Transverse colon (tissue), 4 donors: Measurements from ENCODE around the gene ACOT6.

Experiments used
- CTCF ChIP-seq, 5 experiments: fragments of 200-600 bp in 3 of 5; fragments of 450-650 bp in 2 of 5; sonication (generic) in 3 of 5; IDR thresholded peaks; 1 replicate in 2 of 5; 2 replicates in 3 of 5; pipeline ENCODE4 v1.5.1; 2016 to 2017; ENCODE audit warnings: antibody characterized with exemption in 5 of 5, inconsistent platforms in 3 of 5, mild to moderate bottlenecking in 2 of 5, moderate library complexity in 1 of 5
- POLR2A ChIP-seq: fragments of 450-650 bp; IDR thresholded peaks from one replicate; pipeline ENCODE4 v1.6.1; 2016; ENCODE audit warnings: antibody characterized with exemption, mild to moderate bottlenecking, moderate library complexity
- POLR2AphosphoS5 ChIP-seq, 3 donors: sonication (generic); formaldehyde crosslinking; IDR thresholded peaks; one replicate each; pipeline ENCODE4 v1.6.1; 2016; ENCODE audit warnings: antibody characterized with exemption in 3 of 3

GRCh38 chr14:73567951-73568885 lies 44.1 kb upstream of the ACOT6 start:
- TF ChIP-seq CTCF (IDR thresholded peaks at IDR 0.05), result no peak
- no peak for TF ChIP-seq POLR2A
- TF ChIP-seq POLR2AphosphoS5 (IDR thresholded peaks at IDR 0.05), result no peak
